GM21367 (cell line): Measurements from ENCODE around the gene USP4.
A peak's percentile ranks its signal among the peaks of the same experiment; 100 is the strongest.
"Not testable (repeated sequence)": the region's sequence is repeated elsewhere in the genome, so short reads cannot be mapped to it uniquely, and the experiment has no call there.

Experiments used
- ATAC-seq: cut with Tn5 transposase; IDR thresholded peaks from one replicate; pipeline ENCODE4 v1.9.1; 2021; ENCODE audit not compliant: unreplicated experiment

The USP4 gene

GRCh38 chr3:49339941-49340800 is at the start of gene USP4:
TSS of gene USP4 (minus strand) at chr3:49340053. CDS start at chr3:49340024, 29 bp downstream.
- peak; percentile 69 for ATAC-seq

- ATAC-seq: no peak
Measured at GRCh38 chr3:49389297-49389696, 49.4 kb upstream of the USP4 start.

DNA sequence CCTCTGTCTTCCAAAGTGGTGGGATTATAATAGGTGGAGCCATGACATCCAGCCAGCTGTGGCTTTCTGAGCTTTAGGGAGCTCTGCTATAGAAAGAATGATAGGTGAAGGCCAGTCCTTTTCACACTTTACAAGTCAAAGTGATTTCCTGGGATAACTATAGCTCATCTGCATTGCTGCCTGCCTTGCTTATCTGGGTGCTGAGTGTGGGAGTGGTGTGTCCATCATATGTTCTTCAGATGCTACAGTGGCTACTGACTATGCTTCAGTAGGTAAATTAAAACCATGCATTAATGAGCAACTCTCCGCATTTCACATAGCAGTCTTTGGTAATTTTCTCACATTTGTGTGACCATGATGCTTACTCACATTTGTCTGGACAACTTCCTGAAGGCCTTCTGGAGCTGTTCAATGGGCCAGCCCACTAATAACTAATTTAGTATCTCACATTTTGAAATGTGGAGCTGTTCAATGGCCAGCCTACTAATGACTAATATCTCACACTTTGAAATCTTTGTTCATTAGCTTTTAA is 48.5 kb upstream of the USP4 start:
- ATAC-seq: no peak

- no peak for ATAC-seq
Measured at GRCh38 chr3:49387721-49388120, 47.9 kb upstream of the USP4 start.

GRCh38 chr3:49386056-49386756 is 46.4 kb upstream of the USP4 start:
- no peak for ATAC-seq

DNA sequence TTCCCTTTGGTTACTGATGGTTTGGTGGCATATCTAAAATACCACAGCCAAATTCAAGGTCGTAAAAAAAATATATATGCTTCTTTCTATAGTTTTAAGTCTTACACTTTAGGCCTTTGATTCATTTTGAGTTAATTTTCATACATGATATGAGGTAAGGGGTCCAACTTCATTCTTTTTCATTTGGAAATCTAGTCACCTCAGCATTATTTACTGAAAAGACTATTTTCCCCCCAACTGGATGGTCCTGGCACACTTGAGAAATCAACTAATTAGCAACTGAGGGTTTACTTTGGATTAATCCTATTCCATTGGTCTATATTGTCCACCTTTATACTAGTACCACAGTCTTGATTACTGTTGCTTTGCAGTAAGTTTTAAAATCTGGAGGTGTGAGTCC is 45.8 kb upstream of the USP4 start:
- no peak for ATAC-seq

GRCh38 chr3:49383387-49383786 is 43.5 kb upstream of the USP4 start:
- no peak for ATAC-seq

DNA sequence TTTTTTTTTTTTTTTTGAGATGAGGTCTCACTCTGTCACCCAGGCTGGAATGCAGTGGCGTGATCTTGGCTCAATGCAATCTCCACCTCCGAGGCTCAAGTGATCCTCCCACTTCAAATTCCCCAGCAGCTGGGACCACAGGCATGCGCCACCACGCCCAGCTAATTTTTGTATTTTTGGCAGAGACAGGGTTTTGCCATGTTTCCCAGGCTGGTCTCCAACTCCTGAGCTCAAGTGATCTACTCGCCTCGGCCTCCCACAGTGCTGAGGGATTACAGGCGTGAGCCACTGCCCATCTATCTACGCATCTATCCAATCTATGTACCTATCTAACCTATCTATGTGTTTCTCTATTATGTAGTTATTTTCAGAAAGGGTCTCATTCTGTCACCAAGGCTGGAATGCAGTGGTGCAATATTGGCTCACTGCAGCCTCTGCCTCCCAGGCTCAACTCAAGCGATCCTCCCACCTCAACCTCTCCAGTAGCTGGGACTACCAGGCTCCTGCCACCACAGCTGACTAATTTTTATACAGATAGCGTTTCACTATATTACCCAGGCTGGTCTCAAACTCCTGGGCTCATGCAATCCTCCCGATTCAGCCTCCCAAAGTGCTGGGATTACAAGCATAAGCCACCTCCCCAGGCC is 38.5 kb upstream of the USP4 start:
- no peak for ATAC-seq

- no peak for ATAC-seq
Measured at GRCh38 chr3:49377483-49377882, 37.6 kb upstream of the USP4 start.

GRCh38 chr3:49371946-49372345 is 32.1 kb upstream of the USP4 start:
- no peak for ATAC-seq

DNA sequence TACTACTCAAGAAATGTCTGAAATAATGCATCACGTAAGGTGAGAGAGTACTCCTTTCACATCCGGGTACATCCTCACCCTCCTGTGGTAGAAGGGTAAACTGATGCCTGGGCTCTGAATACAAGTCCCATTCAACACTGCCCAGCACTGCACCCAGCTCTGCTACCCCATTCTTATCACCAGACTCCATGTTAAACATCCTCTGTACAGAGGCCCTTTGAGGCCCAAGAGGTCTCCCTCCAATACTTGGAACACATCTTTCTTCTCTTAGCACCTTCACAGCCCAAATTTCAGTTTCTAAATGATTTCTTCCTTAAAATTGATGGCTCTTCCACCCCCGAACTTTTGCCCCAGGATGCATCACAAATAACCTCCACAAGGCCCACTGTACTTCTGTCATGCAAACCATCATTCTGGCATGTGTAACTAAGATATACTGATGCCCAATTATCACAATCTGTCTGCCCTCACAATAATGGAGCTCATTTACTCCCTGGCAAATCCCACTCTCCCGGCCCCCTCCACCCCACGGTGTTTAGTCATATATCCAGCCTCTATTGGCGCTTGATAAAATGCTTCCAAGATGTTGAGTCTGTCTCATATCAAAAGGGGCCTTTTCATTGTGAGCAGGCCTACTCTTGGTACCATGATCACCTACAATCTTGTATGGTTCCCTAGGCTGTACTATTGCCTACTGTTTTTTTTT is 30.9 kb upstream of the USP4 start:
- ATAC-seq: no peak

DNA sequence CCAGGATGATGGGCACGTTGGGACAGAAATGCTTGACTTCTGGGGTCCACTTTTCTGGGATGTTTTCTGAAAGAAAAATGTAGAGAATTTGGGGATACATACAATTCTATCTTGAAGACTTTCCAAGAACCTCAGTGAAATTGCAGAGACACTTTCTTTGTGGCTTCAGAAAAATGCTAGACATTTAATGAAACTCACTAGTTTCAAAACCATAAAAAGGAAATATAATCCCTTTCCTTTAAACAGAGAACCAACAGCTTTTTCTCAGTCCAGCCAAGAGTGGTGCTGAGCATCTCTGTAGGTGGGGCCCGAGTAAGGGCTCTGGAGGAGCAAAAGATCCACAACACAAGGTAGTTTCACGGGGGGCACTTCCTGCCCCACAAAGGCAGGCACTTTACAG is 22.7 kb upstream of the USP4 start:
- ATAC-seq: no peak

DNA sequence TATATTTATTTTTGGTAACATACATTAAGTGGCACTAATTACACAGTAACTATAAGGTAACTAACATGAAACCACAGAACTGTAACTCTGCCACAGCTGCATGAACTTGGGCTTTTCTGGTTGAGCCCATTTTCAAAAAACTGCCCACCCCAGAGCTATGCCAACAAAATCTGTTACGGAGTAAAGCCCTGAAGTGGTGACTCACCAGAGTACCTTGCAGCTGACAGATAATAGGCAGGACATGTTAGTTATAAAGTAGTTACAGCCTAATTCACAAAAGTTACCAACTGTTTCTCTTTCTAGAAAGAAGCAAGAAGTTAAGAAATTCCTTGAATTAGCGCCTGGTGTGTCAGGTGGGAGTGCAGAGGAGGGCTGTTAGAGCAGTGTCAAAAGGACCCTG is 19.8 kb upstream of the USP4 start:
- no peak for ATAC-seq

GRCh38 chr3:49358884-49359225 is 19.0 kb upstream of the USP4 start:
- peak; percentile 6 for ATAC-seq

- peak; percentile 64 for ATAC-seq
Measured at GRCh38 chr3:49358217-49358883, 18.5 kb upstream of the USP4 start, which contains the start of gene GPX1. TSS of gene GPX1 (minus strand) at chr3:49358353. CDS start at chr3:49358278, 75 bp downstream.

DNA sequence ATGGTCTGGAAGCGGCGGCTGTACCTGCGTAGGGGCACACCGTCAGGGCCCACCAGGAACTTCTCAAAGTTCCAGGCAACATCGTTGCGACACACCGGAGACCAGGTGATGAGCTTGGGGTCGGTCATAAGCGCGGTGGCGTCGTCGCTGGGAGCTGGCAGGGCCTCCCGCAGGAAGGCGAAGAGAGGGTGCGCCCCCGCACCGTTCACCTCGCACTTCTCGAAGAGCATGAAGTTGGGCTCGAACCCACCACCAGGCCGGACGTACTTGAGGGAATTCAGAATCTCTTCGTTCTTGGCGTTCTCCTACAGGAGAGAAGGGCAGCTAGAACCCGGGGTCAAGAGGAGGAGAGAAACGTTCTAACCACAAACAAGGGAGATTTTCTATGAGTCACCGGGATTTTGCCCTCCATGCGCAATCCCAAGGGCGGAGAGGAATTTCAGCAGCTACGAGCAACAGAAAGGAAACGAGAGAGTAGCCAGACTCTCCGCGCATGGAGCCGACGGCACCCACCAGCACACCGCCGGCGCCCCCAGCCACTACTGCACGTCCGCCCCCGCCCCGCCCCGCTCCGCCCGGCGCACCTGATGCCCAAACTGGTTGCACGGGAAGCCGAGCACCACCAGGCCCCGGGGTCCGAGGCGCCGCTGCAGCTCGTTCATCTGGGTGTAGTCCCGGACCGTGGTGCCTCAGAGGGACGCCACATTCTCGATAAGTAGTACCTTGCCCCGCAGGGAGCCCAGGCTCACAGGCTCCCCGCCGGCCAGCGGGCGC is 17.8 kb upstream of the USP4 start:
- ATAC-seq: not testable (repeated sequence)

DNA sequence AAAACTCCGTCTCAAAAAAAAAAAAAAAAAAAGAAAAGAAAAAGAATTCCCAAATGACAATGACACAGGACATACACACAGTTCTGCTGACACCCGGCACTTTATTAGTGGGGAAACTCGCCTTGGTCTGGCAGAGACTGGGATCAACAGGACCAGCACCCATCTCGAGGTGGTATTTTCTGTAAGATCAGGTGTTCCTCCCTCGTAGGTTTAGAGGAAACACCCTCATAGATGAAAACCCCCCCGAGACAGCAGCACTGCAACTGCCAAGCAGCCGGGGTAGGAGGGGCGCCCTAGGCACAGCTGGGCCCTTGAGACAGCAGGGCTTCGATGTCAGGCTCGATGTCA is 17.2 kb upstream of the USP4 start:
- ATAC-seq: not testable (repeated sequence)

GRCh38 chr3:49352890-49353421 is 13.1 kb upstream of the USP4 start:
- no peak for ATAC-seq

GRCh38 chr3:49352281-49352680 is 12.4 kb upstream of the USP4 start:
- ATAC-seq: no peak
